HK-2 (cell line): Measurements from ENCODE around the gene FOXL1.

Source experiments
- DNase-seq: peaks from one replicate; pipeline ENCODE4 v3.0.0-alpha.2; 2018; ENCODE audit not compliant: unreplicated experiment

FOXL1 gene

GRCh38 chr16:86631444-86631843, 53.1 kb downstream of the FOXL1 start:
- DNase-seq, result no peak
